Stomach (tissue), 9 donors: ENCODE results near the gene VSIG10L2. TPM values are rescaled to one million over a fixed set of nuclear protein-coding genes. Genes with fewer than 3 reads are reported as not detected.

Experiments used
- DNase-seq, 2 donors: peaks; one replicate each; pipeline versions ENCODE4 v3.0.0 to v3.0.0-alpha.2; 2013 to 2019
- H3K27ac ChIP-seq, 5 donors: fragments of 200-600 bp in 4 of 5; sonication (generic) in 4 of 5; one replicate each; pipeline ENCODE4 v1.5.1; 2013 to 2019; ENCODE audit warnings: mild to moderate bottlenecking in 1 of 5, moderate library complexity in 1 of 5
- H3K27me3 ChIP-seq, 3 donors: fragments of 200-600 bp; sonication (generic); one replicate each; pipeline ENCODE4 v1.5.1; 2017 to 2019; ENCODE audit warnings: mixed run types in 1 of 3
- H3K36me3 ChIP-seq, 4 donors: fragments of 200-600 bp; sonication (generic); 1 replicate in 3 of 4; 2 replicates in 1 of 4; pipeline ENCODE4 v1.5.1; 2016 to 2019
- H3K4me1 ChIP-seq, 4 donors: fragments of 200-600 bp; sonication (generic); one replicate each; pipeline ENCODE4 v1.5.1; 2016 to 2019
- H3K4me3 ChIP-seq, 4 donors: fragments of 200-600 bp; sonication (generic) in 3 of 4; one replicate each; pipeline ENCODE4 v1.5.1; 2016 to 2019; ENCODE audit warnings: mild to moderate bottlenecking in 1 of 4
- H3K9me3 ChIP-seq, 4 donors: fragments of 200-600 bp; sonication (generic); one replicate each; pipeline ENCODE4 v1.5.1; 2016 to 2019
- EP300 ChIP-seq: sonication (generic); formaldehyde crosslinking; IDR thresholded peaks from one replicate; pipeline ENCODE4 v1.6.1; 2017; ENCODE audit warnings: antibody characterized with exemption
- POLR2A ChIP-seq, 4 donors: fragments of 450-650 bp; IDR thresholded peaks; one replicate each; pipeline ENCODE4 v1.6.1; 2016; ENCODE audit warnings: antibody characterized with exemption in 4 of 4, control low read depth in 2 of 4, mild to moderate bottlenecking in 1 of 4, moderate library complexity in 1 of 4
- POLR2AphosphoS5 ChIP-seq, 3 donors: sonication (generic); formaldehyde crosslinking; IDR thresholded peaks; one replicate each; pipeline ENCODE4 v1.6.1; 2016; ENCODE audit warnings: antibody characterized with exemption in 3 of 3
- WGBS, 5 donors: extraction: QIAGEN DNeasy Blood & Tissue Kit in 3 of 5; methylation state at CpG; one replicate each; pipeline versions ENCODE4 v1.1.5 to v1.1.7; 2013 to 2018; 5-methylcytosine and 5-hydroxymethylcytosine counted together
- intact Hi-C: fragments of 100-400 bp; cut with DNase I; formaldehyde crosslinking; loops from one replicate; pipeline ENCODE4 v1.15.1; 2023; ENCODE audit warnings: low total_unique reads
- polyA plus RNA-seq, 3 donors: library from polyadenylated mRNA; stranded (reverse); fragments of 200-250 nt; gene quantifications; one replicate each; pipeline ENCODE4 v1.2.3, GENCODE V29; 2013
- total RNA-seq, 5 donors: library from RNA; depleted of rRNA; stranded (reverse); fragments of >200 nt; gene quantifications; one replicate each; pipeline versions ENCODE4 v1.1.0 to v1.2.3, GENCODE V29; 2014 to 2016
- TF ChIP-seq, protein P1 (sequence below), 7 experiments: fragments of 450-650 bp in 4 of 7; fragments of 200-600 bp in 3 of 7; sonication (generic) in 3 of 7; IDR thresholded peaks; one replicate each; pipeline ENCODE4 v1.5.1; 2016 to 2019; ENCODE audit warnings: antibody characterized with exemption in 7 of 7, control low read depth in 2 of 7, mild to moderate bottlenecking in 1 of 7
- donor health status: healthy with polysubstance abuse.
- donor health status: Bipolar disorder and iron deficiency.
- donor health status: healthy.

Gene VSIG10L2
- total and polyA plus RNA-seq, 8 donors, result 0.35 to 1.4 TPM; not detected in 6

DNA sequence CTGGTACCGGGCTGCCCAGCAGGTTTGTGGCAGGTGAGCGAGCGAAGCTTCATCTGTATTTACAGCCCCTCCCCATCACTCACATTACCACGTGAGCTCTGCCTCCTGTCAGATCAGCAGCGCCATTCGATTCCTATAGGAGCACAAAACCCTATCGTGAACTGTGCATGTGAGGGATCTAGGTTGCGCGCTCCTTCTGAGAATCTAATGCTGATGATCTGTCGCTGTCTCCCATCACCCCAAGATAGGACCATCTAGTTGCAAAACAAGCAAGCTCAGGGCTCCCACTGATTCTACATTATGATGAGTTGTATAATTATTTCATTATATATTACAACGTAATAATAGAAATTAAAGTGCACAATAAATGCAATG, 15.8 kb upstream of the VSIG10L2 start:
- 74 to 87% (median 78%) methylated on average over 11 of the region's 11 CpGs for WGBS, 5 donors
- H3K36me3 ChIP-seq, result no peaks in the 10 kb centered on the region
- no peak for DNase-seq
- H3K27ac ChIP-seq, result no peak overlapping the region
- H3K9me3 ChIP-seq, result no peaks in the 10 kb centered on the region
- no peak for TF ChIP-seq EP300
- no peak for TF ChIP-seq POLR2A (IDR thresholded peaks at IDR 0.05)
- TF ChIP-seq, protein P1, sequence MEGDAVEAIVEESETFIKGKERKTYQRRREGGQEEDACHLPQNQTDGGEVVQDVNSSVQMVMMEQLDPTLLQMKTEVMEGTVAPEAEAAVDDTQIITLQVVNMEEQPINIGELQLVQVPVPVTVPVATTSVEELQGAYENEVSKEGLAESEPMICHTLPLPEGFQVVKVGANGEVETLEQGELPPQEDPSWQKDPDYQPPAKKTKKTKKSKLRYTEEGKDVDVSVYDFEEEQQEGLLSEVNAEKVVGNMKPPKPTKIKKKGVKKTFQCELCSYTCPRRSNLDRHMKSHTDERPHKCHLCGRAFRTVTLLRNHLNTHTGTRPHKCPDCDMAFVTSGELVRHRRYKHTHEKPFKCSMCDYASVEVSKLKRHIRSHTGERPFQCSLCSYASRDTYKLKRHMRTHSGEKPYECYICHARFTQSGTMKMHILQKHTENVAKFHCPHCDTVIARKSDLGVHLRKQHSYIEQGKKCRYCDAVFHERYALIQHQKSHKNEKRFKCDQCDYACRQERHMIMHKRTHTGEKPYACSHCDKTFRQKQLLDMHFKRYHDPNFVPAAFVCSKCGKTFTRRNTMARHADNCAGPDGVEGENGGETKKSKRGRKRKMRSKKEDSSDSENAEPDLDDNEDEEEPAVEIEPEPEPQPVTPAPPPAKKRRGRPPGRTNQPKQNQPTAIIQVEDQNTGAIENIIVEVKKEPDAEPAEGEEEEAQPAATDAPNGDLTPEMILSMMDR (IDR thresholded peaks at IDR 0.05), result no peak
- no peak for TF ChIP-seq POLR2AphosphoS5 (IDR thresholded peaks at IDR 0.05)
- H3K27me3 ChIP-seq, result peaks cover 0 to 37% (median 15%) of the 10 kb centered on the region in 3 donors
- intact Hi-C loops, result no loop called here
- H3K4me1 ChIP-seq, result peaks cover 0 to 11% (median 0%) of the 10 kb centered on the region in 4 donors
- no peak overlapping the region for H3K4me3 ChIP-seq

DNA sequence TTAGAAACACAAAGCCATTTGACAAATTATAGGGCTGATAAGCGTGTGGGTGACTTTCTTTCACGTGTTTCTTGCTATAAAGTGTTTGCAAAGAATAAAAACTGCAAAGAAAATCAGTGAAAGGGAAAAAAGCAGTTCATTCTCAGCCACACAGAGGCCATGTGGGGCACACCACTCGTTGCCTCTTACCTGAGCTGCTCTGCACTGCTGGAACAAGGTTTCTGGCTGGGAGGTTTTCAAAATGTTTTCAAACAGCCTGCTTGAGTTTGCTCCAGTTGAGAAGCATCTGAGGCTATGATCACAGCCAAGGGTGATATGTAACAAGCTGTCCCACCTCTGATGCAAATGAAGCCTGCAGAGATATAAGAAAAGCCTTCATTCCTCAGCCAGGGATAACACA, 14.7 kb upstream of the VSIG10L2 start:
- DNase-seq, result peak in 1 of 2 donors; percentile 10
- Histone ChIP-seq H3K4me1 (peaks cover 0 to under 1% (median 0%) of the 10 kb centered on the region in 4 donors), H3K9me3 (no peaks in the 10 kb centered on the region), H3K27me3 (peaks cover 0 to 37% (median 15%) of the 10 kb centered on the region in 3 donors), H3K27ac (no peak overlapping the region), H3K36me3 (no peaks in the 10 kb centered on the region), H3K4me3 (no peak overlapping the region)
- TF ChIP-seq, protein P1 (IDR thresholded peaks at IDR 0.05), result no peak
- TF ChIP-seq POLR2AphosphoS5 (IDR thresholded peaks at IDR 0.05) (no peak), POLR2A (IDR thresholded peaks at IDR 0.05) (no peak), EP300 (no peak)
- intact Hi-C loops, result no loop called here
- 57 to 75% (median 66%) methylated on average over 3 of the region's 3 CpGs for WGBS, 5 donors

DNA sequence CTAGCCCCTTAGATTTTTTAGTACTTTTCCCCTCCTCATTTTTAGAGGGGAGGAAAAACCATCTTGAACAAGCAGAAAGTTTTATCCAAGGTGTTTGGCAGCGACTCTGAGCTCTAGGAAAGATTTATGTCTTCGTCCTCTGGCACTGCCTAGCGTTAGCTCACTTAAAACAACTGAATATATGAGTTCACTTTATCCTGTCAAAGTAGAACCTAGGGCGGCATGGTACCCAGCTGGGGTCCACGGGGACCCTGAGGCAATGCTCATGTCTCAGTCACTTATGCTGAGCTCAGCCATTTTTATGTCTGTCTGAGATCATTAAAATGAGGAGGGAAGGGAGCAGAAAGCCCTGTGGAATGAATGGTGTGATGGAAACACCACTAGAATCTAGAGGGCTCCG, 14.2 kb upstream of the VSIG10L2 start:
- intact Hi-C loops, result no loop called here
- Histone ChIP-seq H3K27me3 (peaks cover 0 to 32% (median 13%) of the 10 kb centered on the region in 3 donors), H3K27ac (no peak overlapping the region), H3K4me1 (no peaks in the 10 kb centered on the region), H3K9me3 (no peaks in the 10 kb centered on the region), H3K36me3 (no peaks in the 10 kb centered on the region), H3K4me3 (no peak overlapping the region)
- TF ChIP-seq, protein P1 (IDR thresholded peaks at IDR 0.05), result no peak
- TF ChIP-seq POLR2A (IDR thresholded peaks at IDR 0.05) (no peak), POLR2AphosphoS5 (IDR thresholded peaks at IDR 0.05) (no peak), EP300 (no peak)
- WGBS, 5 donors, result 72 to 84% (median 76%) methylated on average over 6 of the region's 6 CpGs
- peak in 1 of 2 donors; percentile 51 for DNase-seq

DNA sequence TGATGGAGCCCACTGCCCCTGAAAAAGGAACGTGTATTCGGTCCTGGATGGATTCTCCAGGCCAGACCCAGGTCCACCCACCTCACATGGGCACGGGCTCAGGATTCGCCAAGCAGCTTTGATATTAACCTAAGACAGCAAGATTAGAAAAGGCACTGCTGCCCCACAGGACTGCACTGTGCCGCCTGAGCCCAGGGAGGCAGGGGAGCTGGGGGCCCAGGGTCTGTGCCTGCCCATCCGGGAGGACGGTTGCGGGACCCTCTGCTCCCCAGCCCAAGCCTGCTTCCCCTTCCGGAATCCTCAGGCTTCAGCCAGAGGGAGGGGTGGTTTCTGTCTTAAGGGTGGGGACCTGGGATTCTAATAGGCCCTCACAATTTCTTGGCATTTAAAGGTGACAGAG, 13.5 kb upstream of the VSIG10L2 start:
- no peak for DNase-seq
- Histone ChIP-seq H3K27ac (no peak overlapping the region), H3K36me3 (no peaks in the 10 kb centered on the region), H3K4me1 (no peaks in the 10 kb centered on the region), H3K27me3 (peaks cover 0 to 26% (median 8%) of the 10 kb centered on the region in 3 donors), H3K9me3 (no peaks in the 10 kb centered on the region), H3K4me3 (no peak overlapping the region)
- TF ChIP-seq POLR2A (IDR thresholded peaks at IDR 0.05), result no peak
- intact Hi-C loops, result no loop called here
- WGBS, 5 donors, result 78 to 89% (median 85%) methylated on average over 9 of the region's 9 CpGs

DNA sequence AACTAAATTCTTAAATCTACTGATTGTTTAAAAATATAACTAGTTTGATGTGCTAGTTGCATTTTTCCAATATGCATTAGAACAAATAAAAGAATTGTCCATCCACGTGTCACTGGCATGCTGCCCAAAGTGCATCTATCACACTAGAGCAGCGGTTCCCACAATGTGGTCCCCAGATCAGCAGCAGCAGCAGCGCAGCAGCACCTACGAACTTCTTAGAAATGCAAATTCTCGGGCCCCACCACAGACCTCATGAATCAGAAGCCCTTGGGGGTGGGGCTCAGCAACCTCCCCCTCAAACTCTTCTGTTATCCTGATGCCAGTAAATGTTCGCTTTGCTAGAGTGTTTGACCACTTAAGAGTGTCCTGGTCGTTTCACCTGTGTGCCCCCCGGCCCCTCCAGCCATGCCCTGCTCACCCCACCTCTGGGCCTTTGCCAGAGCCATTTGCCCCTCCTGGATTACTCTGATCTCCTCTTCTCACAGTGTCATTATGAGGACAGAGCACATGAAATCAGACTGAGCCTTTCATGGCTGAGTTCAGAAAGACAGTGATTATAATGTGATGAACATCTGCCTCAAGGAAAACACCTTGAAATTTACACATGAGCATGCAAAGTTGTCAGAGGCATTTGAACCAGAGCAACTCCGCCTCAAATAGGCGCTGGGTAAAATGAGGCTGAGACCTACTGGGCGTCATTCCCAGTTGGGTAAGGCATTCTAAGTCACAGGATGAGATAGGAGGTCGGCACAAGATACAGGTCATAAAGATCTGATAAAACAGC, 12.6 kb upstream of the VSIG10L2 start:
- TF ChIP-seq POLR2A (IDR thresholded peaks at IDR 0.05) (no peak), POLR2AphosphoS5 (IDR thresholded peaks at IDR 0.05) (no peak), EP300 (no peak)
- TF ChIP-seq, protein P1 (IDR thresholded peaks at IDR 0.05), result no peak
- intact Hi-C loops, result no loop called here

More for the DNA sequence above, 12.6 kb upstream of the VSIG10L2 start:
- peak; percentile 10 to 22 for DNase-seq
- peaks cover 0 to 26% (median 5%) of the 10 kb centered on the region in 3 donors for H3K27me3 ChIP-seq
- no peaks in the 10 kb centered on the region for H3K4me1 ChIP-seq
- no peak overlapping the region for H3K27ac ChIP-seq
- H3K36me3 ChIP-seq, result no peaks in the 10 kb centered on the region
- 60 to 69% (median 64%) methylated on average over 12 of the region's 12 CpGs for WGBS, 5 donors
- no peaks in the 10 kb centered on the region for H3K9me3 ChIP-seq
- no peak overlapping the region for H3K4me3 ChIP-seq
